Keratinocyte (primary cell): Measurements from ENCODE around the gene DDIT3. TPM values are rescaled to one million over a fixed set of nuclear protein-coding genes. Genes with fewer than 3 reads are reported as not detected.
"Not testable (repeated sequence)": the region's sequence is repeated elsewhere in the genome, so short reads cannot be mapped to it uniquely, and the experiment has no call there.

Experiments
- DNase-seq: peaks from one replicate; pipeline ENCODE4 v3.0.0-alpha.2; 2011; ENCODE audit warnings: low read depth, missing footprints, low spot score
- FAIRE-seq: peaks from 2 replicates; lab custom pipeline; 2011; peaks lifted over from hg19 to GRCh38; lab: Jason Lieb, UNC
- H2AFZ ChIP-seq: 2 replicates; pipeline ENCODE4 v1.6.0; 2012; ENCODE audit warnings: low read length, control low read depth, inconsistent platforms; ENCODE audit not compliant: control insufficient read depth
- H3K27ac ChIP-seq: 2 replicates; pipeline ENCODE4 v1.5.1; 2011; ENCODE audit warnings: low read length; ENCODE audit not compliant: control insufficient read depth, insufficient read depth
- H3K27me3 ChIP-seq: 3 replicates; pipeline ENCODE4 v1.6.0; 2011; ENCODE audit warnings: low read length; ENCODE audit not compliant: control insufficient read depth, insufficient read depth; ENCODE audit errors: extremely low read depth
- H3K36me3 ChIP-seq, 2 experiments: 2 replicates in 1 of 2; 3 replicates in 1 of 2; pipeline ENCODE4 v1.5.1; 2011; ENCODE audit warnings: low read length in 2 of 2, mild to moderate bottlenecking in 1 of 2; ENCODE audit not compliant: control insufficient read depth in 2 of 2, insufficient read depth in 2 of 2; ENCODE audit errors: extremely low read depth in 1 of 2
- H3K4me1 ChIP-seq: 3 replicates; pipeline ENCODE4 v1.5.1; 2011; ENCODE audit warnings: low read length; ENCODE audit not compliant: control insufficient read depth, insufficient read depth; ENCODE audit errors: extremely low read depth
- H3K4me2 ChIP-seq: 3 replicates; pipeline ENCODE4 v1.6.0; 2011; ENCODE audit warnings: low read depth, low read length; ENCODE audit not compliant: control insufficient read depth, insufficient read depth; ENCODE audit errors: extremely low read depth
- H3K4me3 ChIP-seq, 3 experiments: fragments of 200-600 bp in 1 of 3; sonication (generic) in 1 of 3; 2 replicates in 2 of 3; 3 replicates in 1 of 3; pipeline ENCODE4 v1.5.1; 2011 to 2016; ENCODE audit warnings: low read length in 3 of 3, mild to moderate bottlenecking in 3 of 3, control low read depth in 2 of 3, inconsistent platforms in 1 of 3, low read depth in 1 of 3, mixed read lengths in 1 of 3, mixed run types in 1 of 3, moderate library complexity in 1 of 3; ENCODE audit not compliant: control insufficient read depth in 2 of 3, insufficient read depth in 2 of 3; ENCODE audit errors: extremely low read depth in 1 of 3
- H3K79me2 ChIP-seq: 2 replicates; pipeline ENCODE4 v1.6.0; 2012; ENCODE audit warnings: low read length; ENCODE audit not compliant: control insufficient read depth, insufficient read depth
- H3K9ac ChIP-seq: 3 replicates; pipeline ENCODE4 v1.6.0; 2011; ENCODE audit warnings: low read length; ENCODE audit not compliant: control insufficient read depth, insufficient read depth; ENCODE audit errors: extremely low read depth
- H3K9me1 ChIP-seq: 3 replicates; pipeline ENCODE4 v1.6.0; 2011; ENCODE audit warnings: low read length; ENCODE audit not compliant: control insufficient read depth, insufficient read depth; ENCODE audit errors: extremely low read depth
- H3K9me3 ChIP-seq: 2 replicates; pipeline ENCODE4 v1.5.1; 2012; ENCODE audit warnings: low read depth, low read length; ENCODE audit not compliant: control insufficient read depth
- H4K20me1 ChIP-seq: 3 replicates; pipeline ENCODE4 v1.6.0; 2011; ENCODE audit warnings: low read length; ENCODE audit not compliant: control insufficient read depth, insufficient read depth; ENCODE audit errors: extremely low read depth
- CTCF ChIP-seq, 3 experiments: IDR thresholded peaks in 1 of 3; conservative IDR thresholded peaks in 1 of 3; optimal IDR thresholded peaks in 1 of 3; 2 replicates in 2 of 3; 3 replicates in 1 of 3; pipeline versions ENCODE3 to v1.5.1; 2011; ENCODE audit warnings: low read length in 3 of 3, mild to moderate bottlenecking in 3 of 3, moderate library complexity in 2 of 3, control low read depth in 1 of 3, inconsistent platforms in 1 of 3; ENCODE audit not compliant: insufficient read depth in 2 of 3; ENCODE audit errors: extremely low read depth in 1 of 3
- EZH2 ChIP-seq: IDR thresholded peaks from one replicate; pipeline ENCODE4 v1.6.1; 2012; ENCODE audit warnings: inconsistent platforms, mild to moderate bottlenecking, low read length, moderate library complexity
- dilution Hi-C: fragments of 300-500 bp; cut with MboI; formaldehyde crosslinking; loops from one replicate; pipeline ENCODE4 v1.7.0; 2020; ENCODE audit warnings: low sequenced_read_pairs; ENCODE audit not compliant: extremely low pct_ligation_motif_present
- polyA plus RNA-seq, 5 experiments: library from polyadenylated mRNA; depleted of rRNA in 3 of 5; stranded (reverse) in 3 of 5; stranded (forward) in 1 of 5; unstranded in 1 of 5; fragments of >200 nt; gene quantifications; 1 replicate in 1 of 5; 2 replicates in 3 of 5; 3 replicates in 1 of 5; pipeline versions ENCODE4 v1.2.1 to v1.2.3, GENCODE V29; 2011 to 2012; ENCODE audit warnings: missing spikeins in 2 of 5, low read depth in 1 of 5, low replicate concordance in 1 of 5

The DDIT3 gene
- polyA plus RNA-seq, 1 donor (not counting 4 experiments of a cell fraction or from before 2014, with no cell fraction given), result 25.6 TPM

GRCh38 chr12:57563358-57563757, 43.0 kb upstream of the DDIT3 start:
- Histone ChIP-seq H3K36me3 (no peaks in the 10 kb centered on the region), H3K27me3 (no peaks in the 10 kb centered on the region), H3K27ac (no peak overlapping the region), H3K4me1 (no peaks in the 10 kb centered on the region), H3K4me3 (no peak overlapping the region), H3K9me1 (no peaks in the 10 kb centered on the region), H3K4me2 (no peak overlapping the region), H4K20me1 (no peaks in the 10 kb centered on the region), H2AFZ (no peak overlapping the region), H3K9ac (no peak overlapping the region), H3K9me3 (no peaks in the 10 kb centered on the region), H3K79me2 (no peaks in the 10 kb centered on the region)
- TF ChIP-seq CTCF (optimal IDR thresholded peaks at IDR 0.05 in 1 of 3, IDR thresholded peaks at IDR 0.05 in 1 of 3, conservative IDR thresholded peaks at IDR 0.05 in 1 of 3; ENCODE audit: extremely low read depth in 1 of 3, insufficient read depth in 2 of 3, low read length in 3 of 3), result no peak
- dilution Hi-C loops, result no loop called here
- FAIRE-seq (no peak), DNase-seq (no peak)

GRCh38 chr12:57561117-57561516, 40.8 kb upstream of the DDIT3 start:
- dilution Hi-C loops, result not testable (repeated sequence)

GRCh38 chr12:57560516-57560915, 40.2 kb upstream of the DDIT3 start:
- DNase-seq (no peak), FAIRE-seq (no peak)
- dilution Hi-C loops, result no loop called here
- Histone ChIP-seq H3K9ac (no peak overlapping the region), H4K20me1 (no peaks in the 10 kb centered on the region), H3K79me2 (no peaks in the 10 kb centered on the region), H3K4me2 (no peak overlapping the region), H3K9me3 (no peaks in the 10 kb centered on the region), H3K9me1 (no peaks in the 10 kb centered on the region), H2AFZ (no peak overlapping the region), H3K4me1 (no peaks in the 10 kb centered on the region), H3K27ac (no peak overlapping the region), H3K27me3 (no peaks in the 10 kb centered on the region), H3K36me3 (no peaks in the 10 kb centered on the region), H3K4me3 (no peak overlapping the region)
- TF ChIP-seq CTCF (optimal IDR thresholded peaks at IDR 0.05 in 1 of 3, IDR thresholded peaks at IDR 0.05 in 1 of 3, conservative IDR thresholded peaks at IDR 0.05 in 1 of 3; ENCODE audit: extremely low read depth in 1 of 3, insufficient read depth in 2 of 3, low read length in 3 of 3) (no peak), EZH2 (no peak)

More at GRCh38 chr12:57561117-57561516, 40.8 kb upstream of the DDIT3 start:
- not testable (repeated sequence) for FAIRE-seq, H3K27me3 ChIP-seq, H4K20me1 ChIP-seq, H3K9me3 ChIP-seq, H3K79me2 ChIP-seq, H2AFZ ChIP-seq, H3K9me1 ChIP-seq, H3K27ac ChIP-seq, DNase-seq, H3K4me2 ChIP-seq, H3K4me3 ChIP-seq, H3K36me3 ChIP-seq, H3K9ac ChIP-seq, H3K4me1 ChIP-seq
